Measurements from ENCODE around the gene SLC1A5. TPM values are rescaled to one million over a fixed set of nuclear protein-coding genes. Genes with fewer than 3 reads are reported as not detected.
"Not testable (repeated sequence)": the region's sequence is repeated elsewhere in the genome, so short reads cannot be mapped to it uniquely, and the experiment has no call there.

The SLC1A5 gene
- total RNA-seq, 2 donors from 2014 or later = 122 to 214 TPM

DNA sequence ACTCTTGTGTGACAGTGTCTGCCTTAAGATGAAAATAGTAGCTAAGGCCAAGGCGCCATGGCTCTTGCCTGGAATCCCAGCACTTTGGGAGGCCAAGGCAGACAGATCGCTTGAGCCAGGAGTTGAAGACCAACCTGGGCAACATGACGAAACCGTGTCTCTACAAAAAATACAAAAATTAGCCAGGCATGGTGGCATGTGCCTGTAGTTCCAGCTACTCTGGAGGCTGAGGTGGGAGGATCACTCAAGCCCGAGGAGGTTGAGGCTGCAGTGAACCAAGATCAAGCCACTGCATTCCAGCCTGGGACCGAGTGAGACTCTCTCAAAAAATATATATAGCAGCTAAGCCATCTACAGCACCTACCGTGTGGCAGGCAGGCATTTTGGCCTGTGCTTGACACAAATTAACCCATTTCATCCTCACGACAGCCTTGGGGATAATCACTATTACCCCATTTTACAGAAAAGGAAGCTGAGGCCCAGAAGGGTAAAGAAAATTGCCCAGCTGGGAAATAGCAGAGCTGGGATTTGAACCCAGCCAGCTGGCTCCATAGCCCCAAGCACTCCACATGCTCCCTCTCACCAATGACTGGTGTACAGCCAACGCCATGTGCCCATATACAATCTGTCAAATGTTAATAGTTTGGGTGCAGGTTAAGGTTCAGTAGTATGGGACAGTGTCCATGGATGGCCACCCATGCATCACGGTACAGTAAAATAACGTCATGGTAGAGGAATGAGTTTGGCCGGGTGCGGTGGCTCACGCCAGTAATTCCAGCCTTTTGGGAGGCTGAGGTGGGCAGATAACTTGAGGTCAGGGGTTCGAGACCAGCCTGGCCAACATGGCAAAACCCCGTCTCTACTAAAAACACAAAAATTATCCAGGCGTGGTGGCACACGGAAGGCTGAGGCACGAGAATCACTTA, 3.1 kb downstream of the SLC1A5 start:
- 69% methylated on average over 19 of the region's 19 CpGs for WGBS
- no peak for TF ChIP-seq POLR2AphosphoS5 (IDR thresholded peaks at IDR 0.05)
- TF ChIP-seq, protein P1, sequence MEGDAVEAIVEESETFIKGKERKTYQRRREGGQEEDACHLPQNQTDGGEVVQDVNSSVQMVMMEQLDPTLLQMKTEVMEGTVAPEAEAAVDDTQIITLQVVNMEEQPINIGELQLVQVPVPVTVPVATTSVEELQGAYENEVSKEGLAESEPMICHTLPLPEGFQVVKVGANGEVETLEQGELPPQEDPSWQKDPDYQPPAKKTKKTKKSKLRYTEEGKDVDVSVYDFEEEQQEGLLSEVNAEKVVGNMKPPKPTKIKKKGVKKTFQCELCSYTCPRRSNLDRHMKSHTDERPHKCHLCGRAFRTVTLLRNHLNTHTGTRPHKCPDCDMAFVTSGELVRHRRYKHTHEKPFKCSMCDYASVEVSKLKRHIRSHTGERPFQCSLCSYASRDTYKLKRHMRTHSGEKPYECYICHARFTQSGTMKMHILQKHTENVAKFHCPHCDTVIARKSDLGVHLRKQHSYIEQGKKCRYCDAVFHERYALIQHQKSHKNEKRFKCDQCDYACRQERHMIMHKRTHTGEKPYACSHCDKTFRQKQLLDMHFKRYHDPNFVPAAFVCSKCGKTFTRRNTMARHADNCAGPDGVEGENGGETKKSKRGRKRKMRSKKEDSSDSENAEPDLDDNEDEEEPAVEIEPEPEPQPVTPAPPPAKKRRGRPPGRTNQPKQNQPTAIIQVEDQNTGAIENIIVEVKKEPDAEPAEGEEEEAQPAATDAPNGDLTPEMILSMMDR (IDR thresholded peaks at IDR 0.05) = no peak
- no peak for TF ChIP-seq POLR2A (IDR thresholded peaks at IDR 0.05)
- no peak for DNase-seq (ENCODE audit: low spot score)

DNA sequence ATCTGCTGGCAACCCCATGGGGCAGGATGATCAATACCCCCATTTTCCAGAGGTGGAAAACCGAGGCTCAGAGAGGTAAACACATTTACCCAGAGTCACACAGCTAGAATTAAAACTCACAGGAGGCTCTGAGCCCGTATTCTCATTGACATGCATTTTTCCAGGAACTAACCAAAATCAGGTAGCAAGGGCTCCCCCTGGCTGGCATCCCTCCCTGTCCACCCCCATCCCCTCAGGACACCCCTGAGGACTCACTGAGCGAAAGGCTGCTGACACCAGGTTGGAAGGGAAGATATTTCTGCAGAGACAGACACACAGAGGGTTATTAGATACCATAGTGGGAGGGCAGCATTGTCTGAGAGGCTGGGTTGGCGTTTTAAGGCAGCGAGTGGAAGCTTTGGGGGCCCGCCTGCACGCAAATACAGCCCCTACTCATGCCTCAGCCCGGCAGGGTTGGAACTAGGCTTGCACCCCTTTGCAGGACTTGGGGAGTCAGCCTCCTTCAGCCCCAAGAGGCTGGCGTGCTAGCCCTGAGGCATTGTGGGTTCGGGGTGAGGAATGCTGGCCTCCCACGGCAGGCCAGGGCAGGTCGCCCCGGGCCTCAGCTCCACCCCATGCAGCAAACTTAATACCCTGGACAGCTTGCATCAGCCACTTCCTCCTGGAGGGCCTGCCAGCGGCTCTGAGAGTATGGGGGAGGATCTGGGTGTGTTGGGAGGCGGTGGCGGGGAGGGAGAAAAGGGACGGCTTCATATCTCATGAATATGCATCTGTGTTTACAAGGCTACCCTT, 3.9 kb downstream of the SLC1A5 start:
- TF ChIP-seq, protein P1 (IDR thresholded peaks at IDR 0.05) = peak in 1 of 4 experiments; percentile 24
- peak; percentile 96 for TF ChIP-seq POLR2AphosphoS5 (IDR thresholded peaks at IDR 0.05)
- peak; percentile 38 for TF ChIP-seq POLR2A (IDR thresholded peaks at IDR 0.05)
- peaks cover 13% of the 10 kb centered on the region for H3K4me1 ChIP-seq (replicated peaks)
- peak overlapping the region; percentile 89 to 92 for H3K27ac ChIP-seq
- H3K9me3 ChIP-seq = no peaks in the 10 kb centered on the region
- H3K27me3 ChIP-seq (replicated peaks; ENCODE audit: insufficient read depth) = no peaks in the 10 kb centered on the region
- H3K36me3 ChIP-seq = peaks cover 0 to 6% of the 10 kb centered on the region in 2 donors
- peak overlapping the region; percentile 76 to 93 for H3K4me3 ChIP-seq
- peak; percentile 88 for DNase-seq (ENCODE audit: low spot score)
- intact Hi-C loops (cut with DNase I) = loop anchor here (5.0 kb wide), 1 partner anchor 42 kb away; no protein-coding TSS in a partner anchor
- 12% methylated on average over 17 of the region's 17 CpGs for WGBS

More for the DNA sequence above, 3.1 kb downstream of the SLC1A5 start:
- Histone ChIP-seq H3K4me1 (replicated peaks) (peaks cover 13% of the 10 kb centered on the region), H3K27me3 (replicated peaks; ENCODE audit: insufficient read depth) (no peaks in the 10 kb centered on the region), H3K27ac (peak overlapping the region; percentile 89 to 92), H3K9me3 (no peaks in the 10 kb centered on the region), H3K4me3 (peak overlapping the region; percentile 76 to 93), H3K36me3 (peaks cover 0 to 6% of the 10 kb centered on the region in 2 donors)
- intact Hi-C loops (cut with DNase I) = loop anchor here (5.0 kb wide), 1 partner anchor 43 kb away; no protein-coding TSS in a partner anchor

DNA sequence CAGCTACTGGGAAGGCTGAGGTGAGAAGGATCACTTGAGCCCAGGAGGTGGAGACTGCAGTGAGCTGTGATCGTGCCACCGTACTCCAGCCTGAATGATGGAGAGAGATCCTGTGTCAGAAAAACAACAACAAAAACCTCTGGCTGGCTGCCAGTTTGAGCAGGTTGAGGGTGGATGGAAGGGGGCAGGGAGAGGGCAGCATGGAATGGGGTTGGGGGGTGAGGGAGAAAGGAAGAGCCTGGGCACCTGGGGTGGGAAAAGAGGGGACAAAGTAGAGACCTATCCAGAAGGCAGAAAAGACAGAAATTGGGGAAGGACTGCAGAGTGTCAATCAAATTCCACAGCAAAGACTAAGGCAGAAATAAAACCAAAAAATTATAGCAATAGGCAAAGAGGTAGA, 4.7 kb downstream of the SLC1A5 start:
- no peaks in the 10 kb centered on the region for H3K9me3 ChIP-seq
- no peak overlapping the region for H3K4me3 ChIP-seq
- H3K27ac ChIP-seq = peak overlapping the region; percentile 89 to 92
- H3K36me3 ChIP-seq = peaks cover 5 to 6% of the 10 kb centered on the region in 2 donors
- H3K4me1 ChIP-seq (replicated peaks) = peaks cover 13% of the 10 kb centered on the region
- TF ChIP-seq, protein P1 (IDR thresholded peaks at IDR 0.05) = no peak
- TF ChIP-seq POLR2A (IDR thresholded peaks at IDR 0.05) (no peak), POLR2AphosphoS5 (IDR thresholded peaks at IDR 0.05) (no peak)
- WGBS = 51% methylated on average over 2 of the region's 2 CpGs
- DNase-seq (ENCODE audit: low spot score) = no peak
- no peaks in the 10 kb centered on the region for H3K27me3 ChIP-seq (replicated peaks; ENCODE audit: insufficient read depth)
- intact Hi-C loops (cut with DNase I) = no loop called here

DNA sequence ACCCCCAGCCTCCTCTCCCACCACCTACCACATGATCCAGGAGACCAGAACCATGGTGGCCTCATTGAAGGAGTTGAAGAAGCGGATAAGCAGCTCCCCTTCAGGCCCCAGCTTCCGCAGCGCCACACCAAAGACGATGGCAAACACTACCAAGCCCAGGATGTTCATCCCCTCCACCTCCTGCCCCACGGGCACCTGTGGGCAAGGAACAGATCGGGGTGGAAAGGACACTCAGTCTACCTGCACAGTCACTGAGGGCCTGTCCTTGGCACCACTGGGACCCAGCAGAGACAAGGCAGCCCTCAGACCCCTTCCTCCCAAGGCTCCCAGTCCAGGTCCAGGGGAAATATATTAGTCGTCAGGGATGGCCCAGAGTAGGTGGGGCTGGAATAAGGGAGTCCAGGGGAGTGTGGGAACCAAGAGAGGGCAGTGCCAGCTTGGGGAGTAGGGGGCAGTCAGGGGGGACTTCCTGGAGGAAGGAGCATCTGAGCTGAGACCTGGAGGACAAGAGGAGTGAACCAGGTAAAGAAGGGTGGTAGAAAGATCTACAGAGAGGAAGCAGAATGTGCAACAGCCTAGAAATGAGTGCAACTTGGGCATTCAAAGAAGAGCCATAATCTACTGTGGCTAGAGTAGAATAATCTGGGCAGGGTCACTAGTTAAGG, 5.9 kb downstream of the SLC1A5 start:
- TF ChIP-seq POLR2AphosphoS5 (IDR thresholded peaks at IDR 0.05) (no peak), POLR2A (IDR thresholded peaks at IDR 0.05) (no peak)
- TF ChIP-seq, protein P1 (IDR thresholded peaks at IDR 0.05) = no peak
- intact Hi-C loops (cut with DNase I) = no loop called here
- no peak for DNase-seq (ENCODE audit: low spot score)
- Histone ChIP-seq H3K9me3 (no peaks in the 10 kb centered on the region), H3K36me3 (peaks cover 6 to 9% of the 10 kb centered on the region in 2 donors), H3K27ac (peak overlapping the region; percentile 3 to 5), H3K27me3 (replicated peaks; ENCODE audit: insufficient read depth) (no peaks in the 10 kb centered on the region), H3K4me3 (no peak overlapping the region), H3K4me1 (replicated peaks) (peaks cover 13% of the 10 kb centered on the region)
- 95% methylated on average over 7 of the region's 7 CpGs for WGBS

DNA sequence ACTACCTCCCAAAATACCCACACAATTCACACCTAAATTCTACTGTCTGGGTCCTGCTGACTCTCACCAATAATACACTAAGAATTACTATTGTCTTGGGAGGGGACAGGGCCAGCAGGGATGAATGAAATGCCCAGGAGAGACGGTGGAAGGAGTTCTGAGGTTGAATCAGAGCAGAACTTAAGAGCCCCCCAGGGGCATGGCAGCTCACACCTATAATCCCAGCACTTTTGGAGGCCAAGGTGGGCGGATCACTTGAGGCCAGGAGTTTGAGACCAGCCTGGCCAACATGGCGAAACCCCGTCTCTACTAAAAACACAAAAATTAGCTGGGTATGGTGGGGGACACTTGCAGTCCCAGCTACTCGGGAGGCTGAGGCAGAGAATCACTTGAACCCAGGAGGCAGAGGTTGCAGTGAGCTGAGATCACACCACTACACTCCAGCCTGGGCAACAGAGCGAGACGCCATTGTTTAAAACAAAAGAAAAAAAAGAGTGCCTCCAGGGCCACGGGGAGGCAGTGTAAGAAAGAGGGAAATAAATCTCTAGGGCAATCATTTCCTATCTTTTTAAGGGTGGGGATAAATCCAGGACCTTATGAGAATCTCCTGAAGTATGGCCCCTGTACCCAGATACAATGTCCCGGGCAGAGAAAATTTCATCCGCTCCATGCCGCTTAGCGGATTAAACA, 10.3 kb downstream of the SLC1A5 start:
- H3K27ac ChIP-seq = peak overlapping the region in 1 of 2 donors; percentile 30
- DNase-seq (ENCODE audit: low spot score) = not testable (repeated sequence)
- WGBS = 94% methylated on average over 12 of the region's 12 CpGs

More for the DNA sequence above, 10.3 kb downstream of the SLC1A5 start:
- H3K36me3 ChIP-seq = peaks cover 24 to 34% of the 10 kb centered on the region in 2 donors
- H3K9me3 ChIP-seq; intact Hi-C loops (cut with DNase I); H3K27me3 ChIP-seq (replicated peaks; ENCODE audit: insufficient read depth); H3K4me3 ChIP-seq; H3K4me1 ChIP-seq (replicated peaks): not testable (repeated sequence)

All from prostate gland (tissue), 2 donors.